ENCODE data around the gene ATG2B.

The ATG2B gene

DNA sequence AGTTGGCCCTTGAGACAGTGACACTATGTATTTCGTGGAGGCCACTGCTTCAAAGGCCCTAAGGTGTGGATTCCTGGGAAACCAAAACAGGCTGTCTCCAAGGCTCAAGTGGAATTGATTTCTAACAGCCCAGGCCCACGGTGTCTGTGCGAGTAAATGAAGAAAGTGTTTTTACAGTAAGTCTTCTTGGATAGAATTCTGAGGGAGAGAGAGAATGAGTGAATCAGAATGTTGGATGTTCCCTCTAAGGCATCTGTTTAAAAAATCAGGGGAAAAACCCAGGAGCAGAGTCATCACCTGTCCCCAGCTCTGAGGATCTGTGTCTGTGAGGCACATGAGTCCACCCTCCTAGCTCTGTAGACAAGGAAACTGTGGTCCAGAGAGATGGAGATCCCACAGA lies 129.5 kb downstream of the ATG2B start:
- Histone ChIP-seq H3K36me3 (ENCODE audit: insufficient read depth, low read length) (no peaks in the 10 kb centered on the region), H3K27me3 (ENCODE audit: control insufficient read depth in 1 of 2, insufficient read depth in 2 of 2, low read length in 2 of 2) (no peaks in the 10 kb centered on the region), H3K4me1 (ENCODE audit: insufficient read depth, low read length) (peaks cover 12% of the 10 kb centered on the region), H3K9me3 (ENCODE audit: low read length) (no peaks in the 10 kb centered on the region), H3K4me3 (ENCODE audit: low read depth in 1 of 2, low read length in 2 of 2) (no peak overlapping the region), H3K9ac (ENCODE audit: low read length) (no peak overlapping the region), H3K27ac (ENCODE audit: low read depth, low read length) (no peak overlapping the region)

GRCh38 chr14:96232506-96232905 lies 130.6 kb downstream of the ATG2B start:
- no peaks in the 10 kb centered on the region for H3K9me3 ChIP-seq (ENCODE audit: low read length)
- no peaks in the 10 kb centered on the region for H3K36me3 ChIP-seq (ENCODE audit: insufficient read depth, low read length)
- H3K4me3 ChIP-seq (ENCODE audit: low read depth in 1 of 2, low read length in 2 of 2) = no peak overlapping the region
- H3K4me1 ChIP-seq (ENCODE audit: insufficient read depth, low read length) = peaks cover 12% of the 10 kb centered on the region
- H3K27me3 ChIP-seq (ENCODE audit: control insufficient read depth in 1 of 2, insufficient read depth in 2 of 2, low read length in 2 of 2) = no peaks in the 10 kb centered on the region
- H3K27ac ChIP-seq (ENCODE audit: low read depth, low read length) = no peak overlapping the region
- no peak overlapping the region for H3K9ac ChIP-seq (ENCODE audit: low read length)

- Histone ChIP-seq H3K4me3 (ENCODE audit: low read depth in 1 of 2, low read length in 2 of 2) (no peak overlapping the region), H3K36me3 (ENCODE audit: insufficient read depth, low read length) (no peaks in the 10 kb centered on the region), H3K9me3 (ENCODE audit: low read length) (no peaks in the 10 kb centered on the region), H3K4me1 (ENCODE audit: insufficient read depth, low read length) (peaks cover 7% of the 10 kb centered on the region), H3K9ac (ENCODE audit: low read length) (no peak overlapping the region), H3K27me3 (ENCODE audit: control insufficient read depth in 1 of 2, insufficient read depth in 2 of 2, low read length in 2 of 2) (no peaks in the 10 kb centered on the region), H3K27ac (ENCODE audit: low read depth, low read length) (no peak overlapping the region)
Observed at GRCh38 chr14:96231526-96232130, 131.5 kb downstream of the ATG2B start.

DNA sequence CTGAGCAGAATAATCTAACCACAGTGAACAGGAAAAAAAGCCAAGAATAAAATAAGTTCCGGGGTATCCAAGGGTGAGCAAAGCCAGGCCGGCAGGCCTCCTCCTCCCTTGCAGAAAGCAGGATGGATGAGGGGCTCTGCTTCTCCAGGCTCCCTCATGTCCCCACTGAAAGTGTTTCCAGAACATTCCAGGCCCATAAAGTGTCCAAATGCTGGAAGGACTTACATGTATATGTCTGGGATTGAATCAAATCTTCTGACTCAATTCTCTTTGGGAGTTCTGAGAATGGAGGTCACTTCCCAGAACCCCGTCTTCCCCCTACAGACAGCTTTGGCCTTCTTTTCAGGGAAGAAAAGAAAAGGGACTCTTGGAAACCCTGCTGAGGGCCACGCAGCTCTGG lies 132.1 kb downstream of the ATG2B start:
- Histone ChIP-seq H3K4me1 (ENCODE audit: insufficient read depth, low read length) (peaks cover 7% of the 10 kb centered on the region), H3K27ac (ENCODE audit: low read depth, low read length) (no peak overlapping the region), H3K9me3 (ENCODE audit: low read length) (no peaks in the 10 kb centered on the region), H3K27me3 (ENCODE audit: control insufficient read depth in 1 of 2, insufficient read depth in 2 of 2, low read length in 2 of 2) (no peaks in the 10 kb centered on the region), H3K4me3 (ENCODE audit: low read depth in 1 of 2, low read length in 2 of 2) (no peak overlapping the region), H3K9ac (ENCODE audit: low read length) (no peak overlapping the region), H3K36me3 (ENCODE audit: insufficient read depth, low read length) (no peaks in the 10 kb centered on the region)

DNA sequence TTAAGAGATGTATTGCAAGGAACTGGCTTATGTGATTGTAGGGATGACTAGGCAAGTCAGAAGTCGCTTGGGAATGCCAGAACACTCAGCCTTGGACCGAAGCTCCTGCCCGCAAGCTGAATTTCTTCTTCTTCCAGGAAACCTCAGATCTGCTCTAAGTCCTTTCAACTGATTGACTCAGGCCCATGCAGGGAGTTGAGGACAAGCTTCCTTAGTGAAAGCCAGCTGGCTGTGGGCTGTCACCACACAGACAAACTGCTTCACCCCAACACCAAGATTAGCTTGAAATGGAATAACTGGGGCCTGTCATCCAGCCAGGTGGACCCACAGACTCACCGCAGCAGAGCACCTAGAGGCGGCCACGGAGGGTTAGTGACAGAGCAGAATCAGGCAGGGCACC lies 133.8 kb downstream of the ATG2B start:
- H3K4me1 ChIP-seq (ENCODE audit: insufficient read depth, low read length) = peaks cover 6% of the 10 kb centered on the region
- H3K27ac ChIP-seq (ENCODE audit: low read depth, low read length) = no peak overlapping the region
- no peak overlapping the region for H3K9ac ChIP-seq (ENCODE audit: low read length)
- no peak overlapping the region for H3K4me3 ChIP-seq (ENCODE audit: low read depth in 1 of 2, low read length in 2 of 2)
- no peaks in the 10 kb centered on the region for H3K9me3 ChIP-seq (ENCODE audit: low read length)
- no peaks in the 10 kb centered on the region for H3K36me3 ChIP-seq (ENCODE audit: insufficient read depth, low read length)
- H3K27me3 ChIP-seq (ENCODE audit: control insufficient read depth in 1 of 2, insufficient read depth in 2 of 2, low read length in 2 of 2) = no peaks in the 10 kb centered on the region
